K562 (cell line): ENCODE measurements around the gene USP48. TPM values are rescaled to one million over a fixed set of nuclear protein-coding genes. Genes with fewer than 3 reads are reported as not detected.

ENCODE experiments used
- ATAC-seq: fragments of 200-7000 bp; cut with Tn5 transposase; 3 replicates; pipeline ENCODE4 v1.9.1; 2020; ENCODE audit warnings: moderate library complexity
- BruUV-seq: library from RNA; stranded (reverse); fragments of 400-500 nt; replicated peaks from 2 replicates; lab custom pipeline; 2021; lab: Mats Ljungman, UMichigan
- CTCF ChIA-PET: fragments of 300-600 bp; formaldehyde crosslinking; extraction: SDS; loops from one replicate; lab custom pipeline; 2021; ENCODE audit warnings: low intra/inter-chr PET ratio; lab: Yijun Ruan, JAX
- POLR2A ChIA-PET: fragments of 300-600, 350-650 bp; sonication (Branson Sonifier 250); formaldehyde crosslinking; extraction: SDS; loops from one replicate; lab custom pipeline; 2021; ENCODE audit warnings: antibody characterized with exemption, inconsistent platforms; lab: Yijun Ruan, JAX
- DNase-seq, 4 experiments: peaks; one replicate each; pipeline versions ENCODE4 v3.0.0 to v3.0.0-alpha.2; 2011 to 2018; ENCODE audit warnings: low spot score in 3 of 4, mixed read lengths in 3 of 4; ENCODE audit errors: extremely low read depth in 1 of 4
- FAIRE-seq: peaks from 2 replicates; lab custom pipeline; 2011; peaks lifted over from hg19 to GRCh38; lab: Jason Lieb, UNC
- H2AFZ ChIP-seq: 2 replicates; pipeline ENCODE4 v1.6.0; 2011; ENCODE audit warnings: low read depth, low read length, control low read depth, inconsistent platforms
- H3K27ac ChIP-seq: fragments of 200-600 bp; 3 replicates; pipeline ENCODE4 v1.8.0; 2011; ENCODE audit warnings: low read depth, mild to moderate bottlenecking, control low read depth, inconsistent platforms, low read length, moderate library complexity, mixed read lengths; ENCODE audit errors: extremely low read depth
- H3K27me3 ChIP-seq, 2 experiments: fragments of 300-600 bp in 1 of 2; 2 replicates in 1 of 2; 3 replicates in 1 of 2; pipeline versions ENCODE4 v1.6.0 to v1.8.0; 2011; ENCODE audit warnings: inconsistent platforms in 2 of 2, low read length in 2 of 2, mild to moderate bottlenecking in 1 of 2, mixed read lengths in 1 of 2, moderate library complexity in 1 of 2; ENCODE audit not compliant: control insufficient read depth in 2 of 2, insufficient read depth in 2 of 2
- H3K36me3 ChIP-seq: fragments of 300-600 bp; 3 replicates; pipeline ENCODE4 v1.8.0; 2011; ENCODE audit warnings: mild to moderate bottlenecking, low read length, inconsistent platforms; ENCODE audit not compliant: control insufficient read depth, insufficient read depth
- H3K4me1 ChIP-seq, 2 experiments: fragments of 200-600 bp in 1 of 2; replicated peaks in 1 of 2; 2 replicates in 1 of 2; 3 replicates in 1 of 2; pipeline versions ENCODE4 v1.5.1 to v1.8.0; 2011; ENCODE audit warnings: inconsistent platforms in 2 of 2, low read length in 2 of 2, mild to moderate bottlenecking in 1 of 2, mixed read lengths in 1 of 2, moderate library complexity in 1 of 2; ENCODE audit not compliant: control insufficient read depth in 2 of 2, insufficient read depth in 2 of 2
- H3K4me2 ChIP-seq: 2 replicates; pipeline ENCODE4 v1.6.1; 2011; ENCODE audit warnings: low read length, control low read depth, inconsistent platforms, mixed read lengths; ENCODE audit not compliant: insufficient read depth
- H3K4me3 ChIP-seq: fragments of 200-600 bp; sonication (generic), shearing (Covaris generic); 2 replicates; pipeline ENCODE4 v1.5.1; 2016; ENCODE audit warnings: control low read depth, inconsistent platforms
- H3K79me2 ChIP-seq: fragments of 200-600 bp; 3 replicates; pipeline ENCODE4 v1.8.0; 2011; ENCODE audit warnings: low read length, inconsistent platforms; ENCODE audit not compliant: control insufficient read depth, insufficient read depth
- H3K9ac ChIP-seq, 2 experiments: 2 replicates each; pipeline versions ENCODE4 v1.6.0 to v1.6.1; 2011; ENCODE audit warnings: low read depth in 2 of 2, low read length in 2 of 2, control low read depth in 1 of 2, inconsistent platforms in 1 of 2, mild to moderate bottlenecking in 1 of 2, mixed read lengths in 1 of 2; ENCODE audit not compliant: insufficient read depth in 1 of 2
- H3K9me1 ChIP-seq: one replicate; pipeline ENCODE4 v1.6.0; 2011; ENCODE audit warnings: inconsistent platforms, mild to moderate bottlenecking, low read length, moderate library complexity; ENCODE audit not compliant: control insufficient read depth, insufficient read depth
- H3K9me3 ChIP-seq: replicated peaks from 2 replicates; pipeline ENCODE4 v1.5.1; 2011; ENCODE audit warnings: low read depth, low read length, inconsistent platforms; ENCODE audit not compliant: control insufficient read depth, insufficient read depth
- H4K20me1 ChIP-seq: replicated peaks from 2 replicates; pipeline ENCODE4 v1.6.1; 2011; ENCODE audit warnings: low read length, inconsistent platforms, mixed read lengths; ENCODE audit not compliant: control insufficient read depth, insufficient read depth
- MLX ChIP-seq, 2 experiments: fragments of 450-650 bp in 1 of 2; sonication (generic) in 1 of 2; formaldehyde crosslinking; conservative IDR thresholded peaks; 2 replicates each; pipeline versions ENCODE4 v1.4.0 to v1.8.1; 2020 to 2022; ENCODE audit warnings: mild to moderate bottlenecking in 1 of 2, missing genetic modification reagents in 1 of 2
- NFATC3 ChIP-seq: fragments of 450-650 bp; IDR thresholded peaks from 2 replicates; pipeline ENCODE4 v1.6.1; 2017; ENCODE audit warnings: mild to moderate bottlenecking
- PHB2 ChIP-seq: fragments of 450-650 bp; IDR thresholded peaks from 2 replicates; pipeline ENCODE4 v1.6.1; 2017; ENCODE audit warnings: low read depth
- POLR2A ChIP-seq: fragments of 450-650 bp; conservative IDR thresholded peaks from 2 replicates; pipeline ENCODE4 v1.6.1; 2016
- SMARCE1 ChIP-seq: fragments of 450-650 bp; IDR thresholded peaks from 2 replicates; pipeline ENCODE4 v1.7.1; 2016; ENCODE audit warnings: mild to moderate bottlenecking
- STAT5B ChIP-seq: fragments of 250-450 bp; sonication (Bioruptor Pico); IDR thresholded peaks from 2 replicates; pipeline ENCODE4 v1.8.0; 2021; ENCODE audit warnings: mild to moderate bottlenecking, inconsistent platforms
- U2AF2 ChIP-seq: fragments of 200-400 bp; formaldehyde crosslinking; optimal IDR thresholded peaks from 2 replicates; pipeline ENCODE3; 2017; ENCODE audit warnings: low read depth, mild to moderate bottlenecking, low read length
- WHSC1 ChIP-seq: IDR thresholded peaks from one replicate; pipeline ENCODE4 v1.6.1; 2012; ENCODE audit warnings: low read length, control low read depth, inconsistent platforms
- ZNF639 ChIP-seq, 2 experiments: fragments of 200-800 bp in 1 of 2; sonication (Bioruptor generic) in 1 of 2; sonication (generic) in 1 of 2; formaldehyde crosslinking in 1 of 2; IDR thresholded peaks in 1 of 2; conservative IDR thresholded peaks in 1 of 2; 2 replicates each; pipeline versions ENCODE4 v1.5.0 to v1.6.1; 2016 to 2020; ENCODE audit warnings: missing compliant biosample characterization in 1 of 2, missing genetic modification characterization in 1 of 2, missing genetic modification reagents in 1 of 2
- WGBS: fragments of 100-300 bp; shearing (Covaris generic); methylation state at CpG from one replicate; pipeline ENCODE4 v1.1.6; 2016; ENCODE audit warnings: low coverage, mixed read lengths; ENCODE audit not compliant: insufficient coverage; ENCODE audit errors: missing lambda C conversion rate; 5-methylcytosine and 5-hydroxymethylcytosine counted together
- in situ Hi-C: fragments of 300-500 bp; cut with MboI; formaldehyde crosslinking; loops from 4 replicates; pipeline ENCODE4 v1.15.0; 2018; ENCODE audit warnings: inconsistent platforms, mixed read lengths
- intact Hi-C: fragments of 100-400 bp; cut with micrococcal nuclease; formaldehyde crosslinking; loops from 2 replicates; pipeline ENCODE4 v1.14.2; 2022
- polyA plus RNA-seq, 8 experiments: library from polyadenylated mRNA; depleted of rRNA in 4 of 8; stranded (reverse) in 5 of 8; unstranded in 3 of 8; fragments of >200 nt; fragmentation: Nextera tagmentation in 2 of 8; fragmentation: Illumina TruSeq in 1 of 8; extraction: Ambion mirVana in 2 of 8; extraction: Trizol in 1 of 8; gene quantifications; 2 replicates each; pipeline versions ENCODE4 v1.2.1 to v1.2.3, GENCODE V29; 2011 to 2014; ENCODE audit warnings: inconsistent platforms in 1 of 8, missing spikeins in 1 of 8
- total RNA-seq, 7 experiments: library from RNA; depleted of rRNA in 6 of 7; stranded (reverse); fragments of >200 nt in 6 of 7; fragmentation: Illumina TruSeq in 2 of 7; extraction: Trizol in 2 of 7; gene quantifications; 2 replicates each; pipeline versions ENCODE4 v1.2.1 to v1.2.3, GENCODE V29; 2011 to 2021; ENCODE audit warnings: low replicate concordance in 1 of 7

USP48 gene
- total and polyA plus RNA-seq, 9 of the 15 experiments (the other 6 are each of a cell fraction or from before 2014, with no cell fraction given), result 23.3 to 123 (median 106) TPM

- no peak for TF ChIP-seq STAT5B (CRISPR knock-in tag)
These were observed 8.0 kb downstream of the USP48 start (continued) for GRCh38 chr1:21774835-21775549.

GRCh38 chr1:21773585-21773984 is 9.4 kb downstream of the USP48 start:
- no peak overlapping the region for H3K4me3 ChIP-seq
- no peaks in the 10 kb centered on the region for H3K9me3 ChIP-seq
- no peak overlapping the region for H3K9ac ChIP-seq
- H3K79me2 ChIP-seq, result peaks cover 99% of the 10 kb centered on the region
- peak overlapping the region; percentile 40; the same call in 1 of the 3 replicates for H3K27ac ChIP-seq
- no peak overlapping the region for H2AFZ ChIP-seq
- ATAC-seq (no peak), DNase-seq (no peak), FAIRE-seq (no peak)
- in situ Hi-C loops (no loop called here), intact Hi-C loops (no loop called here)
- peaks cover 22 to 32% of the 10 kb centered on the region in 2 experiments for H3K4me1 ChIP-seq
- CTCF ChIA-PET, result interaction anchor here (0.7 kb wide), 1 partner anchor 93 kb away, joined by 6 read pairs; no protein-coding TSS in a partner anchor
- H3K36me3 ChIP-seq, result peaks cover 37% of the 10 kb centered on the region
- POLR2A ChIA-PET, result interaction anchor here (0.7 to 2.0 kb wide), 7 partner anchors 8 to 200 kb away, joined by 3 to 15 read pairs (median 3); partner anchors contain the start of gene USP48
- H3K4me2 ChIP-seq, result no peak overlapping the region
- 54% methylated on average over 3 of the region's 3 CpGs for WGBS
- H3K27me3 ChIP-seq, result no peaks in the 10 kb centered on the region
- no TSS peak for BruUV-seq
- no peaks in the 10 kb centered on the region for H3K9me1 ChIP-seq
- 0 out of 2 replicates have a peak, but pooled peaks cover 7% of the 10 kb centered on the region for H4K20me1 ChIP-seq
- TF ChIP-seq SMARCE1, result no peak
- TF ChIP-seq ZNF639 (CRISPR knock-in tag; conservative IDR thresholded peaks at IDR 0.05 in 1 of 2, IDR thresholded peaks at IDR 0.05 in 1 of 2), result no peak
- no peak for TF ChIP-seq POLR2A
- TF ChIP-seq NFATC3, result no peak
- TF ChIP-seq MLX (CRISPR knock-in tag; conservative IDR thresholded peaks at IDR 0.05), result no peak
- no peak for TF ChIP-seq WHSC1
- TF ChIP-seq U2AF2, result no peak
- TF ChIP-seq PHB2, result no peak
